Right atrium auricular region (tissue), 2 donors: Measurements from ENCODE around the gene FLAD1. TPM values are rescaled to one million over a fixed set of nuclear protein-coding genes. Genes with fewer than 3 reads are reported as not detected.

Experiments
- DNase-seq: peaks from one replicate; pipeline ENCODE4 v3.0.0-alpha.2; 2019; ENCODE audit warnings: low spot score
- H3K27ac ChIP-seq, 2 donors: fragments of 200-600 bp; sonication (generic); 1 replicate in 1 of 2; 2 replicates in 1 of 2; pipeline ENCODE4 v1.5.1; 2016 to 2019
- H3K27me3 ChIP-seq, 2 donors: fragments of 200-600 bp; sonication (generic); one replicate each; pipeline versions ENCODE4 v1.5.1 to v1.6.0; 2017 to 2019
- H3K36me3 ChIP-seq: fragments of 200-600 bp; sonication (generic); one replicate; pipeline ENCODE4 v1.5.1; 2016
- H3K4me1 ChIP-seq, 2 donors: fragments of 200-600 bp; sonication (generic); one replicate each; pipeline versions ENCODE4 v1.5.1 to v1.6.0; 2017 to 2019
- H3K4me3 ChIP-seq, 2 donors: fragments of 200-600 bp; sonication (generic); 1 replicate in 1 of 2; 2 replicates in 1 of 2; pipeline ENCODE4 v1.5.1; 2017 to 2019; ENCODE audit warnings: mild to moderate bottlenecking in 1 of 2, moderate library complexity in 1 of 2
- H3K9me3 ChIP-seq, 2 donors: fragments of 200-600 bp; sonication (generic); one replicate each; pipeline ENCODE4 v1.5.1; 2019
- total RNA-seq, 2 donors: library from RNA; depleted of rRNA; stranded (reverse); fragments of >200 nt; gene quantifications; one replicate each; pipeline ENCODE4 v1.1.0, GENCODE V29; 2016
- TF ChIP-seq, protein P1 (sequence below), 2 donors: fragments of 200-600 bp; sonication (generic); IDR thresholded peaks; one replicate each; pipeline ENCODE4 v1.5.1; 2019; ENCODE audit warnings: antibody characterized with exemption in 2 of 2

The FLAD1 gene
- 10 to 100 TPM; 19.5 to 24.8 TPM for total RNA-seq

GRCh38 chr1:154982897-154983648, at the start of gene FLAD1:
Gene FLAD1 (plus strand): TSS chr1:154983344. CDS start chr1:154983695, 351 bp downstream.
- Histone ChIP-seq H3K27me3 (no peaks in the 10 kb centered on the region), H3K27ac (peak within 1 kb of the TSS; percentile 62 to 65), H3K9me3 (no peaks in the 10 kb centered on the region), H3K4me3 (peak within 1 kb of the TSS; percentile 60 to 71), H3K4me1 (peaks cover 0 to 17% of the 10 kb centered on the region in 2 donors), H3K36me3 (peaks cover 4% of the 10 kb centered on the region)
- TF ChIP-seq, protein P1, sequence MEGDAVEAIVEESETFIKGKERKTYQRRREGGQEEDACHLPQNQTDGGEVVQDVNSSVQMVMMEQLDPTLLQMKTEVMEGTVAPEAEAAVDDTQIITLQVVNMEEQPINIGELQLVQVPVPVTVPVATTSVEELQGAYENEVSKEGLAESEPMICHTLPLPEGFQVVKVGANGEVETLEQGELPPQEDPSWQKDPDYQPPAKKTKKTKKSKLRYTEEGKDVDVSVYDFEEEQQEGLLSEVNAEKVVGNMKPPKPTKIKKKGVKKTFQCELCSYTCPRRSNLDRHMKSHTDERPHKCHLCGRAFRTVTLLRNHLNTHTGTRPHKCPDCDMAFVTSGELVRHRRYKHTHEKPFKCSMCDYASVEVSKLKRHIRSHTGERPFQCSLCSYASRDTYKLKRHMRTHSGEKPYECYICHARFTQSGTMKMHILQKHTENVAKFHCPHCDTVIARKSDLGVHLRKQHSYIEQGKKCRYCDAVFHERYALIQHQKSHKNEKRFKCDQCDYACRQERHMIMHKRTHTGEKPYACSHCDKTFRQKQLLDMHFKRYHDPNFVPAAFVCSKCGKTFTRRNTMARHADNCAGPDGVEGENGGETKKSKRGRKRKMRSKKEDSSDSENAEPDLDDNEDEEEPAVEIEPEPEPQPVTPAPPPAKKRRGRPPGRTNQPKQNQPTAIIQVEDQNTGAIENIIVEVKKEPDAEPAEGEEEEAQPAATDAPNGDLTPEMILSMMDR (IDR thresholded peaks at IDR 0.05): peak in 1 of 2 donors; percentile 14
- DNase-seq: peak; percentile 99

DNA sequence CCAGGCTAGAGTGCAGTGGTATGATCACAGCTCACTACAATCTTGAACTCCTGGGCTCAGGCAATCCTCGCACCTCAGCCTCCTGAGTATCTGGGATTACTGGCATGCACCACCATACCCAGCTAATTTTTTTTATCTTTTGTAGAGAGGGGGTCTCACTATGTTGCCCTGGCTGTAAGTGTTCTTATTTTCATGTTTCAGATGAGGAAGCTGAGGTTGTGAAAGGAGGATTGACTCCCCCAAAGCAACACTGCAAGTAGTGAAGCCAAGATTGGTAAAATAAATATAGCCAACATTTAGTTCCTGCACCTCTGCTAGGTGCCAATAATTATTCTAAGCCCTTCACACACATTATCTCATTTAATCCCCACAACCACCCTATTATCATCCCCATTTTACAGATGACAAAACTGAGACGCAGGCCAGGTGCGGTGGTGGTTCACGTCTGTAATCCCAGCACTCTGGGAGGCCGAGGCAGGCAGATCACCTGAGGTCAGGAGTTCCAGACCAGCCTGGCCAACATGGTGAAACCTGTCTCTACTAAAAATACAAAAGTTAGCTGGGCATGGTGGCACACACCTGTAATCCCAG, 48.7 kb upstream of the FLAD1 start:
- no peaks in the 10 kb centered on the region for H3K27me3 ChIP-seq
- H3K36me3 ChIP-seq: no peaks in the 10 kb centered on the region
- TF ChIP-seq, protein P1 (IDR thresholded peaks at IDR 0.05): no peak
- H3K4me1 ChIP-seq: peaks cover 0 to 28% of the 10 kb centered on the region in 2 donors
- H3K27ac ChIP-seq: no peak overlapping the region
- no peak overlapping the region for H3K4me3 ChIP-seq
- no peak for DNase-seq
- H3K9me3 ChIP-seq: no peaks in the 10 kb centered on the region

GRCh38 chr1:154935749-154936554, 47.2 kb upstream of the FLAD1 start:
- H3K9me3 ChIP-seq: no peaks in the 10 kb centered on the region
- no peaks in the 10 kb centered on the region for H3K27me3 ChIP-seq
- no peaks in the 10 kb centered on the region for H3K36me3 ChIP-seq
- peak overlapping the region; percentile 55 to 66 for H3K4me3 ChIP-seq
- TF ChIP-seq, protein P1 (IDR thresholded peaks at IDR 0.05): no peak
- H3K4me1 ChIP-seq: peaks cover 0 to 41% of the 10 kb centered on the region in 2 donors
- H3K27ac ChIP-seq: peak overlapping the region; percentile 97
- no peak for DNase-seq

GRCh38 chr1:154936555-154937084, 46.5 kb upstream of the FLAD1 start, which contains the start of gene PMVK:
Gene PMVK (minus strand): TSS chr1:154936719. CDS start chr1:154936685, 34 bp downstream.
- Histone ChIP-seq H3K4me1 (peaks cover 0 to 48% of the 10 kb centered on the region in 2 donors), H3K27ac (peak within 1 kb of the TSS; percentile 97), H3K4me3 (peak within 1 kb of the TSS; percentile 55 to 66), H3K27me3 (no peaks in the 10 kb centered on the region), H3K9me3 (no peaks in the 10 kb centered on the region), H3K36me3 (no peaks in the 10 kb centered on the region)
- peak; percentile 98 for DNase-seq
- TF ChIP-seq, protein P1 (IDR thresholded peaks at IDR 0.05): peak in 1 of 2 donors; percentile 63
